IMR-90 (cell line): ENCODE data around the gene OTUD4. TPM values are rescaled to one million over a fixed set of nuclear protein-coding genes. Genes with fewer than 3 reads are reported as not detected.

ENCODE experiments used
- microRNA-seq, 2 experiments: library from miRNA; stranded (forward) in 1 of 2; unstranded in 1 of 2; fragments of 10-50 nt in 1 of 2; fragments of <30 nt in 1 of 2; gene quantifications in 1 of 2; microRNA quantifications in 1 of 2; one replicate each; pipeline versions ENCODE3 to v1.1.0; 2013 to 2020; ENCODE audit not compliant: insufficient read depth in 1 of 2, insufficient read length in 1 of 2, unreplicated experiment in 1 of 2
- polyA plus RNA-seq, 3 experiments: library from polyadenylated mRNA; depleted of rRNA; stranded (reverse); fragments of >200 nt; gene quantifications; 2 replicates each; pipeline ENCODE4 v1.2.3, GENCODE V29; 2012; ENCODE audit warnings: low replicate concordance in 1 of 3
- small RNA-seq, 5 experiments: library from RNA; depleted of rRNA; stranded (forward); fragments of <200 nt; gene quantifications; one replicate each; pipeline ENCODE3, GENCODE V24; 2012
- total RNA-seq: library from RNA; depleted of rRNA; stranded (reverse); fragments of >200 nt; gene quantifications from 2 replicates; pipeline ENCODE4 v1.2.3, GENCODE V29; 2012; rRNA removed

The OTUD4 gene
- total and polyA plus RNA-seq, 2 of the 4 experiments (the other 2 are of a cell fraction): 11.0 to 12.4 TPM

Small RNA genes lying within 50 kb of the gene (microRNA-seq; reads per million reads assigned to microRNA genes)
- gene RF00019 (ENCODE audit: insufficient read depth, insufficient read length): not detected

Small RNA genes lying within 50 kb of the gene (small RNA-seq; reads per million reads assigned to genes)
- gene RF00019: 0 reads per million in 5 experiments

Other genes with a start within 250 kb of the OTUD4 start
- gene ANAPC10, start 82.4 kb downstream of the OTUD4 start, total RNA-seq: 22.4 and 25.8 TPM in 2 replicates
- 16.7 and 17.1 TPM in 2 replicates for gene ANAPC10, start 82.4 kb downstream of the OTUD4 start, polyA plus RNA-seq (2012; rRNA removed)
- 212 and 219 TPM in 2 replicates for gene ABCE1, start 82.3 kb downstream of the OTUD4 start, total RNA-seq
- 46.0 and 54.5 TPM in 2 replicates for gene ABCE1, start 82.3 kb downstream of the OTUD4 start, polyA plus RNA-seq (2012; rRNA removed)